HepG2 (cell line): Measurements from ENCODE around the gene MEIS3. TPM values are rescaled to one million over a fixed set of nuclear protein-coding genes. Genes with fewer than 3 reads are reported as not detected.

Experiments
- ATAC-seq: fragments of 200-7000 bp; cut with Tn5 transposase; 3 replicates; pipeline ENCODE4 v1.9.1; 2020; ENCODE audit warnings: mild to moderate bottlenecking, moderate library complexity
- BruUV-seq: library from RNA; stranded (reverse); fragments of 400-500 nt; replicated peaks from 2 replicates; lab custom pipeline; 2021; lab: Mats Ljungman, UMichigan
- CTCF ChIA-PET: fragments of 300-600 bp; formaldehyde crosslinking; extraction: SDS; loops from one replicate; lab custom pipeline; 2021; ENCODE audit warnings: low total read pairs, inconsistent platforms, low intra/inter-chr PET ratio; lab: Yijun Ruan, JAX
- POLR2A ChIA-PET: fragments of 350-600 bp; sonication (Branson Sonifier 250); formaldehyde crosslinking; loops from one replicate; lab custom pipeline; 2020; ENCODE audit warnings: antibody characterized with exemption, inconsistent platforms; lab: Yijun Ruan, JAX
- DNase-seq: peaks from one replicate; pipeline ENCODE4 v3.0.0-alpha.2; 2015; ENCODE audit warnings: low spot score
- FAIRE-seq: peaks from 3 replicates; lab custom pipeline; 2011; peaks lifted over from hg19 to GRCh38; lab: Jason Lieb, UNC
- H2AFZ ChIP-seq: one replicate; pipeline ENCODE4 v1.6.1; 2011; ENCODE audit warnings: low read length, inconsistent platforms
- H3K27ac ChIP-seq: fragments of 300-600 bp; 3 replicates; pipeline ENCODE4 v1.8.0; 2011; ENCODE audit warnings: mixed run types, mild to moderate bottlenecking, mixed read lengths, low read length, inconsistent platforms; ENCODE audit not compliant: insufficient read depth; ENCODE audit errors: extremely low read length
- H3K27me3 ChIP-seq, 2 experiments: fragments of 200-600 bp in 1 of 2; 2 replicates in 1 of 2; 3 replicates in 1 of 2; pipeline versions ENCODE4 v1.6.0 to v1.8.0; 2011; ENCODE audit warnings: low read length in 2 of 2, mild to moderate bottlenecking in 2 of 2, moderate library complexity in 2 of 2, inconsistent platforms in 1 of 2; ENCODE audit not compliant: insufficient read depth in 2 of 2, control insufficient read depth in 1 of 2
- H3K36me3 ChIP-seq, 2 experiments: fragments of 200-600 bp in 1 of 2; replicated peaks in 1 of 2; 2 replicates in 1 of 2; 3 replicates in 1 of 2; pipeline versions ENCODE4 v1.5.1 to v1.8.0; 2011; ENCODE audit warnings: low read length in 2 of 2, inconsistent platforms in 1 of 2; ENCODE audit not compliant: insufficient read depth in 2 of 2, control insufficient read depth in 1 of 2
- H3K4me1 ChIP-seq: 2 replicates; pipeline ENCODE4 v1.5.1; 2012; ENCODE audit warnings: low read length, inconsistent platforms; ENCODE audit not compliant: insufficient read depth
- H3K4me2 ChIP-seq: 2 replicates; pipeline ENCODE4 v1.6.0; 2011; ENCODE audit warnings: low read depth, low read length, inconsistent platforms
- H3K4me3 ChIP-seq, 3 experiments: fragments of 200-600 bp in 1 of 3; sonication (generic), shearing (Covaris generic) in 1 of 3; replicated peaks in 1 of 3; 2 replicates each; pipeline ENCODE4 v1.5.1; 2011 to 2016; ENCODE audit warnings: low read length in 3 of 3, inconsistent platforms in 2 of 3, low read depth in 2 of 3, mild to moderate bottlenecking in 2 of 3, control low read depth in 1 of 3, mixed read lengths in 1 of 3; ENCODE audit not compliant: insufficient read depth in 1 of 3
- H3K79me2 ChIP-seq: one replicate; pipeline ENCODE4 v1.6.1; 2011; ENCODE audit warnings: low read length, inconsistent platforms; ENCODE audit not compliant: insufficient read depth
- H3K9ac ChIP-seq: 2 replicates; pipeline ENCODE4 v1.6.0; 2011; ENCODE audit warnings: mild to moderate bottlenecking, low read depth, low read length, inconsistent platforms; ENCODE audit not compliant: insufficient read depth
- H3K9me3 ChIP-seq: 2 replicates; pipeline ENCODE4 v1.5.1; 2012; ENCODE audit warnings: mild to moderate bottlenecking, low read length
- H4K20me1 ChIP-seq: 2 replicates; pipeline ENCODE4 v1.6.0; 2011; ENCODE audit warnings: inconsistent platforms, mild to moderate bottlenecking, low read length, moderate library complexity; ENCODE audit not compliant: insufficient read depth
- AKAP8 ChIP-seq: sonication (generic); formaldehyde crosslinking; IDR thresholded peaks from 2 replicates; pipeline ENCODE4 v1.5.1; 2020; ENCODE audit warnings: mild to moderate bottlenecking, missing genetic modification reagents
- KDM3A ChIP-seq: IDR thresholded peaks from 2 replicates; pipeline ENCODE4 v1.6.1; 2018; ENCODE audit warnings: low read depth, missing compliant biosample characterization
- MYC ChIP-seq: sonication (generic); formaldehyde crosslinking; IDR thresholded peaks from 2 replicates; pipeline ENCODE4 v1.9.0; 2021; ENCODE audit warnings: missing genetic modification reagents, borderline replicate concordance
- PRPF4 ChIP-seq: fragments of 200-400 bp; formaldehyde crosslinking; IDR thresholded peaks from 2 replicates; pipeline ENCODE4 v1.6.1; 2016; ENCODE audit warnings: low read length, low read depth; ENCODE audit not compliant: poor library complexity, severe bottlenecking
- REXO4 ChIP-seq: sonication (generic); formaldehyde crosslinking; IDR thresholded peaks from 2 replicates; pipeline ENCODE4 v1.8.0; 2022; ENCODE audit warnings: missing genetic modification reagents, mild to moderate bottlenecking, borderline replicate concordance
- SIN3B ChIP-seq: fragments of 150-350 bp; IDR thresholded peaks from 2 replicates; pipeline ENCODE4 v1.6.1; 2014; ENCODE audit warnings: low read length
- SOX5 ChIP-seq: IDR thresholded peaks from 2 replicates; pipeline ENCODE4 v1.6.1; 2016; ENCODE audit warnings: borderline replicate concordance
- ZNF10 ChIP-seq: sonication (generic); formaldehyde crosslinking; IDR thresholded peaks from 2 replicates; pipeline ENCODE4 v1.4.0; 2020; ENCODE audit warnings: mild to moderate bottlenecking, low read depth, missing genetic modification reagents, borderline replicate concordance
- ZNF17 ChIP-seq: sonication (generic); formaldehyde crosslinking; IDR thresholded peaks from 2 replicates; pipeline ENCODE4 v1.5.0; 2020; ENCODE audit warnings: mild to moderate bottlenecking, missing genetic modification reagents
- ZNF331 ChIP-seq: sonication (generic); formaldehyde crosslinking; IDR thresholded peaks from 2 replicates; pipeline ENCODE4 v1.4.0; 2020; ENCODE audit warnings: missing genetic modification reagents
- ZNF431 ChIP-seq: sonication (generic); formaldehyde crosslinking; IDR thresholded peaks from 2 replicates; pipeline ENCODE4 v1.9.0; 2022; ENCODE audit warnings: missing genetic modification reagents, low read depth, mild to moderate bottlenecking, borderline replicate concordance
- ZNF446 ChIP-seq: sonication (generic); formaldehyde crosslinking; IDR thresholded peaks from 2 replicates; pipeline ENCODE4 v1.5.0; 2020; ENCODE audit warnings: mild to moderate bottlenecking, missing genetic modification reagents
- ZNF619 ChIP-seq: sonication (generic); formaldehyde crosslinking; IDR thresholded peaks from 2 replicates; pipeline ENCODE4 v1.4.0; 2020; ENCODE audit warnings: mild to moderate bottlenecking, missing genetic modification reagents
- ZNF678 ChIP-seq: sonication (generic); formaldehyde crosslinking; IDR thresholded peaks from 2 replicates; pipeline ENCODE4 v1.4.0; 2020; ENCODE audit warnings: mild to moderate bottlenecking, missing genetic modification reagents
- ZNF780A ChIP-seq: sonication (generic); formaldehyde crosslinking; IDR thresholded peaks from 2 replicates; pipeline ENCODE4 v1.8.0; 2022; ENCODE audit warnings: mild to moderate bottlenecking, missing genetic modification reagents, moderate library complexity
- ZNF841 ChIP-seq: sonication (generic); formaldehyde crosslinking; IDR thresholded peaks from 2 replicates; pipeline ENCODE4 v1.8.1; 2023; ENCODE audit warnings: missing genetic modification reagents, borderline replicate concordance
- WGBS: methylation state at CpG from one replicate; pipeline ENCODE4 v1.1.6; 2017; ENCODE audit warnings: low lambda C conversion rate; 5-methylcytosine and 5-hydroxymethylcytosine counted together
- in situ Hi-C: cut with HindIII; loops from 2 replicates; pipeline ENCODE4 v1.10.0; 2017; ENCODE audit warnings: low pct_unique_long_range_greater_than_20kb; ENCODE audit not compliant: extremely low pct_ligation_motif_present
- intact Hi-C: fragments of 100-400 bp; cut with micrococcal nuclease; formaldehyde crosslinking; loops from one replicate; pipeline ENCODE4 v1.10.0; 2022; ENCODE audit not compliant: unreplicated experiment
- polyA plus RNA-seq, 8 experiments: library from polyadenylated mRNA; depleted of rRNA in 3 of 8; stranded (reverse) in 7 of 8; unstranded in 1 of 8; fragments of >200 nt; fragmentation: Illumina TruSeq in 4 of 8; extraction: Trizol in 4 of 8; gene quantifications; 2 replicates each; pipeline versions ENCODE4 v1.2.1 to v1.2.3, GENCODE V29; 2011 to 2016; ENCODE audit warnings: low read depth in 4 of 8, missing spikeins in 1 of 8, mixed read lengths in 1 of 8; ENCODE audit not compliant: insufficient read depth in 1 of 8
- total RNA-seq, 5 experiments: library from RNA; depleted of rRNA; stranded (reverse); fragments of >200 nt; fragmentation: Illumina TruSeq; extraction: Trizol; gene quantifications; 2 replicates each; pipeline ENCODE4 v1.2.3, GENCODE V29; 2016; ENCODE audit warnings: low read depth in 1 of 5
- TF ChIP-seq, protein P1 (sequence below): sonication (generic); formaldehyde crosslinking; IDR thresholded peaks from 2 replicates; pipeline ENCODE4 v1.4.0; 2020; ENCODE audit warnings: missing genetic modification reagents
- TF ChIP-seq, protein P2 (sequence below): sonication (generic); formaldehyde crosslinking; IDR thresholded peaks from 2 replicates; pipeline ENCODE4 v1.4.0; 2020; ENCODE audit warnings: missing genetic modification reagents
- TF ChIP-seq, protein P3 (sequence below): IDR thresholded peaks from 2 replicates; pipeline ENCODE4 v1.6.1; 2016; ENCODE audit warnings: missing compliant biosample characterization, missing genetic modification reagents, borderline replicate concordance
- TF ChIP-seq, protein P4 (sequence below): sonication (generic); formaldehyde crosslinking; IDR thresholded peaks from 2 replicates; pipeline ENCODE4 v1.8.0; 2022; ENCODE audit warnings: mild to moderate bottlenecking, missing genetic modification reagents, moderate library complexity

The MEIS3 gene
- total and polyA plus RNA-seq, 2 of the 13 experiments (the other 11 are each of a cell fraction or from before 2014, with no cell fraction given) = 0.09 to 0.70 TPM

DNA sequence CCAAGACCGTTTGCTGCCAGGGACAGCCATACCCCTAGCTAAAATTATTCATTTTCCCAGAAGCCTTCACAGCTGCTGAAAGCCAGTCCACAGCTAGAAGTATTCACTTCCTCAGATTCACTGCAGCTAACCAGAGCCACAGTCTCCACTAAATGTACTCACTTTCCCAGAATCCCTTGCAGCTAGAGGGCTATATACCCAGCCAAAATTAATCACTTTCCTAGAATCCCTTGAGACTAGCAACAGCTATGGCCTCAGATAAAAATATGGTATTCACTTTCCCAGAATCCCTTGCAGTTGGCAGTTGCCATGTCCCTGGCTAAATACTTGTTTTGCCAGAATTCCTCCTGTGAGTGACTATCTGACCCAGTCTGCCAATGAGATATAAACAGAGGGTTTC lies 13.8 kb upstream of the MEIS3 start:
- ChIA-PET CTCF (no interaction called here), POLR2A (no interaction called here)
- H3K4me2 ChIP-seq = no peak overlapping the region
- H3K27ac ChIP-seq = no peak overlapping the region
- 0 out of 2 replicates have a peak, but pooled peaks cover 2% of the 10 kb centered on the region for H4K20me1 ChIP-seq
- BruUV-seq = no TSS peak
- DNase-seq (no peak), ATAC-seq (no peak), FAIRE-seq (no peak)
- H3K9me3 ChIP-seq = no peaks in the 10 kb centered on the region
- intact Hi-C loops = no loop called here
- no peaks in the 10 kb centered on the region for H3K36me3 ChIP-seq
- no peak overlapping the region for H3K4me3 ChIP-seq
- peaks cover 26% of the 10 kb centered on the region for H3K4me1 ChIP-seq
- H2AFZ ChIP-seq = no peak overlapping the region
- H3K27me3 ChIP-seq = peaks cover 0 to 23% of the 10 kb centered on the region in 2 experiments; a peak in 3 of 5 replicates
- WGBS = 0% methylated on average over 1 of the region's 1 CpG
- in situ Hi-C loops = no loop called here
- no peaks in the 10 kb centered on the region for H3K79me2 ChIP-seq
- no peak for TF ChIP-seq ZNF780A (CRISPR knock-in tag)
- TF ChIP-seq ZNF678 (CRISPR knock-in tag) = no peak
- TF ChIP-seq, protein P1, sequence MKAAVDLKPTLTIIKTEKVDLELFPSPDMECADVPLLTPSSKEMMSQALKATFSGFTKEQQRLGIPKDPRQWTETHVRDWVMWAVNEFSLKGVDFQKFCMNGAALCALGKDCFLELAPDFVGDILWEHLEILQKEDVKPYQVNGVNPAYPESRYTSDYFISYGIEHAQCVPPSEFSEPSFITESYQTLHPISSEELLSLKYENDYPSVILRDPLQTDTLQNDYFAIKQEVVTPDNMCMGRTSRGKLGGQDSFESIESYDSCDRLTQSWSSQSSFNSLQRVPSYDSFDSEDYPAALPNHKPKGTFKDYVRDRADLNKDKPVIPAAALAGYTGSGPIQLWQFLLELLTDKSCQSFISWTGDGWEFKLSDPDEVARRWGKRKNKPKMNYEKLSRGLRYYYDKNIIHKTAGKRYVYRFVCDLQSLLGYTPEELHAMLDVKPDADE (CRISPR knock-in tag) = no peak
- TF ChIP-seq, protein P2, sequence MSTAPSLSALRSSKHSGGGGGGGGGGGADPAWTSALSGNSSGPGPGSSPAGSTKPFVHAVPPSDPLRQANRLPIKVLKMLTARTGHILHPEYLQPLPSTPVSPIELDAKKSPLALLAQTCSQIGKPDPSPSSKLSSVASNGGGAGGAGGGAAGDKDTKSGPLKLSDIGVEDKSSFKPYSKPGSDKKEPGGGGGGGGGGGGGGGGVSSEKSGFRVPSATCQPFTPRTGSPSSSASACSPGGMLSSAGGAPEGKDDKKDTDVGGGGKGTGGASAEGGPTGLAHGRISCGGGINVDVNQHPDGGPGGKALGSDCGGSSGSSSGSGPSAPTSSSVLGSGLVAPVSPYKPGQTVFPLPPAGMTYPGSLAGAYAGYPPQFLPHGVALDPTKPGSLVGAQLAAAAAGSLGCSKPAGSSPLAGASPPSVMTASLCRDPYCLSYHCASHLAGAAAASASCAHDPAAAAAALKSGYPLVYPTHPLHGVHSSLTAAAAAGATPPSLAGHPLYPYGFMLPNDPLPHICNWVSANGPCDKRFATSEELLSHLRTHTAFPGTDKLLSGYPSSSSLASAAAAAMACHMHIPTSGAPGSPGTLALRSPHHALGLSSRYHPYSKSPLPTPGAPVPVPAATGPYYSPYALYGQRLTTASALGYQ (CRISPR knock-in tag) = no peak
- no peak for TF ChIP-seq ZNF446 (CRISPR knock-in tag)
- no peak for TF ChIP-seq ZNF17
- no peak for TF ChIP-seq MYC (CRISPR knock-in tag)
- TF ChIP-seq, protein P3, sequence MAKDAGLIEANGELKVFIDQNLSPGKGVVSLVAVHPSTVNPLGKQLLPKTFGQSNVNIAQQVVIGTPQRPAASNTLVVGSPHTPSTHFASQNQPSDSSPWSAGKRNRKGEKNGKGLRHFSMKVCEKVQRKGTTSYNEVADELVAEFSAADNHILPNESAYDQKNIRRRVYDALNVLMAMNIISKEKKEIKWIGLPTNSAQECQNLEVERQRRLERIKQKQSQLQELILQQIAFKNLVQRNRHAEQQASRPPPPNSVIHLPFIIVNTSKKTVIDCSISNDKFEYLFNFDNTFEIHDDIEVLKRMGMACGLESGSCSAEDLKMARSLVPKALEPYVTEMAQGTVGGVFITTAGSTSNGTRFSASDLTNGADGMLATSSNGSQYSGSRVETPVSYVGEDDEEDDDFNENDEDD (CRISPR knock-in tag) = no peak
- TF ChIP-seq ZNF431 (CRISPR knock-in tag) = no peak
- no peak for TF ChIP-seq SIN3B
- TF ChIP-seq REXO4 (CRISPR knock-in tag) = no peak
- TF ChIP-seq ZNF10 (CRISPR knock-in tag) = no peak
- TF ChIP-seq KDM3A = no peak
- no peak for TF ChIP-seq AKAP8 (CRISPR knock-in tag)
- no peak for TF ChIP-seq SOX5 (CRISPR knock-in tag)
- TF ChIP-seq, protein P4, sequence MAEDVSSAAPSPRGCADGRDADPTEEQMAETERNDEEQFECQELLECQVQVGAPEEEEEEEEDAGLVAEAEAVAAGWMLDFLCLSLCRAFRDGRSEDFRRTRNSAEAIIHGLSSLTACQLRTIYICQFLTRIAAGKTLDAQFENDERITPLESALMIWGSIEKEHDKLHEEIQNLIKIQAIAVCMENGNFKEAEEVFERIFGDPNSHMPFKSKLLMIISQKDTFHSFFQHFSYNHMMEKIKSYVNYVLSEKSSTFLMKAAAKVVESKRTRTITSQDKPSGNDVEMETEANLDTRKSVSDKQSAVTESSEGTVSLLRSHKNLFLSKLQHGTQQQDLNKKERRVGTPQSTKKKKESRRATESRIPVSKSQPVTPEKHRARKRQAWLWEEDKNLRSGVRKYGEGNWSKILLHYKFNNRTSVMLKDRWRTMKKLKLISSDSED (CRISPR knock-in tag) = no peak
- TF ChIP-seq ZNF331 (CRISPR knock-in tag) = no peak
- TF ChIP-seq ZNF619 (CRISPR knock-in tag) = no peak
- TF ChIP-seq PRPF4 = no peak
- no peak for TF ChIP-seq ZNF841 (CRISPR knock-in tag)
- no peak overlapping the region for H3K9ac ChIP-seq
